ENCODE results near the gene POC5.

DNA sequence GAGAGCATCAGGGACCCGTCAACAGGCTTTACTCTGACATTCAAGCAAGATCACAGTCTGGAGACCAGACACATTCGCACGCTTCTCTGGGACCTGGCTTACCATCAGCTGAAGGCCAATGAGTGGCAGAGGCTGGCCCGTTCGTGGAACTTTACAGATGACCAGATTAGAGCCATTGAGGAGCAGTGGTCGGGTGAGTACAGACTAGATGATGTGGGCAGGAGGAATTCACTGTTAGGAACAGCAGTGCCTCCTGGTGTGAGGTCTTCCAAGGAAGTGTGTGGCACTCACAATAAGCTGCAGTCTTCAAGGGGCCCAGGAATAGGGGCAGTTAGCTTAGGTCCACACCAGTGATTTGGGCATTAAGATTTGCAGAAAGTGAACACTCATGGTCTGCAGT, 50.4 kb downstream of the POC5 start:
- TF ChIP-seq, protein P1, sequence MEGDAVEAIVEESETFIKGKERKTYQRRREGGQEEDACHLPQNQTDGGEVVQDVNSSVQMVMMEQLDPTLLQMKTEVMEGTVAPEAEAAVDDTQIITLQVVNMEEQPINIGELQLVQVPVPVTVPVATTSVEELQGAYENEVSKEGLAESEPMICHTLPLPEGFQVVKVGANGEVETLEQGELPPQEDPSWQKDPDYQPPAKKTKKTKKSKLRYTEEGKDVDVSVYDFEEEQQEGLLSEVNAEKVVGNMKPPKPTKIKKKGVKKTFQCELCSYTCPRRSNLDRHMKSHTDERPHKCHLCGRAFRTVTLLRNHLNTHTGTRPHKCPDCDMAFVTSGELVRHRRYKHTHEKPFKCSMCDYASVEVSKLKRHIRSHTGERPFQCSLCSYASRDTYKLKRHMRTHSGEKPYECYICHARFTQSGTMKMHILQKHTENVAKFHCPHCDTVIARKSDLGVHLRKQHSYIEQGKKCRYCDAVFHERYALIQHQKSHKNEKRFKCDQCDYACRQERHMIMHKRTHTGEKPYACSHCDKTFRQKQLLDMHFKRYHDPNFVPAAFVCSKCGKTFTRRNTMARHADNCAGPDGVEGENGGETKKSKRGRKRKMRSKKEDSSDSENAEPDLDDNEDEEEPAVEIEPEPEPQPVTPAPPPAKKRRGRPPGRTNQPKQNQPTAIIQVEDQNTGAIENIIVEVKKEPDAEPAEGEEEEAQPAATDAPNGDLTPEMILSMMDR (IDR thresholded peaks at IDR 0.05; ENCODE audit: insufficient read depth, low read length, poor library complexity, severe bottlenecking): no peak
- TF ChIP-seq EZH2phosphoT487 (conservative IDR thresholded peaks at IDR 0.05; ENCODE audit: low read length): no peak

All from SU-DHL-6 (cell line).